HCT116 (cell line): Measurements from ENCODE around the gene DNAJC19. TPM values are rescaled to one million over a fixed set of nuclear protein-coding genes. Genes with fewer than 3 reads are reported as not detected.

ENCODE experiments used
- ATAC-seq: fragments of 200-7000 bp; cut with Tn5 transposase; 2 replicates; pipeline ENCODE4 v1.9.1; 2020; ENCODE audit warnings: mild to moderate bottlenecking, moderate library complexity
- BruUV-seq: library from RNA; stranded (reverse); fragments of 400-500 nt; replicated peaks from 2 replicates; lab custom pipeline; 2021; lab: Mats Ljungman, UMichigan
- CTCF ChIA-PET: fragments of 300-600 bp; sonication (Branson Sonifier 250); formaldehyde crosslinking; loops from one replicate; lab custom pipeline; 2021; ENCODE audit warnings: antibody characterized with exemption; lab: Charles Lee
- POLR2A ChIA-PET: fragments of 300-600, 350-600 bp; sonication (Branson Sonifier 250); formaldehyde crosslinking; loops from one replicate; lab custom pipeline; 2021; ENCODE audit warnings: antibody characterized with exemption; lab: Charles Lee
- RAD21 ChIA-PET, 2 experiments: fragments of 300-600 bp; sonication (Branson Sonifier 250); formaldehyde crosslinking; loops; one replicate each; lab custom pipeline; 2023; ENCODE audit warnings: low total read pairs in 2 of 2; ENCODE audit not compliant: uncharacterized antibody in 2 of 2, unreplicated experiment in 2 of 2, low non-redundant PET in 1 of 2; lab: Charles Lee
- DNase-seq: peaks from one replicate; pipeline ENCODE4 v3.0.0-alpha.2; 2010; ENCODE audit warnings: low read depth, low spot score
- H2AFZ ChIP-seq: fragments of 200-600 bp; shearing (Covaris generic), sonication (generic); 2 replicates; pipeline ENCODE4 v1.6.1; 2017; ENCODE audit warnings: low read depth, mixed run types, mixed read lengths, antibody characterized with exemption, low read length; ENCODE audit not compliant: poor library complexity, severe bottlenecking
- H3K27ac ChIP-seq: 2 replicates; pipeline ENCODE4 v1.5.1; 2012; ENCODE audit warnings: low read depth, low read length
- H3K27me3 ChIP-seq: fragments of 200-600 bp; sonication (generic); 2 replicates; pipeline ENCODE4 v1.6.1; 2016; ENCODE audit warnings: mixed run types, low read length, mixed read lengths; ENCODE audit not compliant: insufficient read depth
- H3K36me3 ChIP-seq, 2 experiments: fragments of 200-500 bp in 1 of 2; fragments of 200-600 bp in 1 of 2; sonication (Bioruptor generic) in 1 of 2; sonication (generic) in 1 of 2; 2 replicates each; pipeline versions ENCODE4 v1.5.1 to v1.6.1; 2014 to 2016; ENCODE audit warnings: low read length in 2 of 2, inconsistent platforms in 1 of 2, mixed read lengths in 1 of 2, mixed run types in 1 of 2; ENCODE audit not compliant: insufficient read depth in 2 of 2, control insufficient read depth in 1 of 2
- H3K4me1 ChIP-seq, 2 experiments: fragments of 200-600 bp in 1 of 2; sonication (generic) in 1 of 2; 2 replicates each; pipeline versions ENCODE4 v1.5.1 to v1.6.1; 2012 to 2017; ENCODE audit warnings: low read length in 2 of 2, inconsistent platforms in 1 of 2, mild to moderate bottlenecking in 1 of 2, mixed read lengths in 1 of 2, mixed run types in 1 of 2, moderate library complexity in 1 of 2; ENCODE audit not compliant: insufficient read depth in 2 of 2, control insufficient read depth in 1 of 2
- H3K4me2 ChIP-seq: fragments of 200-600 bp; sonication (generic); 2 replicates; pipeline ENCODE4 v1.6.1; 2017; ENCODE audit warnings: mixed run types, low read length, mixed read lengths
- H3K4me3 ChIP-seq, 2 experiments: fragments of 200-600 bp in 1 of 2; sonication (generic) in 1 of 2; replicated peaks in 1 of 2; 2 replicates each; pipeline ENCODE4 v1.5.1; 2011 to 2016; ENCODE audit warnings: low read length in 2 of 2, control low read depth in 1 of 2, low read depth in 1 of 2, mild to moderate bottlenecking in 1 of 2, mixed read lengths in 1 of 2, mixed run types in 1 of 2
- H3K79me2 ChIP-seq: fragments of 200-600 bp; sonication (generic); 2 replicates; pipeline ENCODE4 v1.6.1; 2017; ENCODE audit warnings: mild to moderate bottlenecking, mixed run types, low read length, moderate library complexity, mixed read lengths; ENCODE audit not compliant: insufficient read depth
- H3K9ac ChIP-seq: fragments of 200-600 bp; sonication (generic); 2 replicates; pipeline ENCODE4 v1.6.1; 2016; ENCODE audit warnings: low read length, mixed read lengths
- H3K9me2 ChIP-seq: fragments of 200-600 bp; sonication (generic), shearing (Covaris generic); 2 replicates; pipeline ENCODE4 v1.6.1; 2017; ENCODE audit warnings: mixed run types, mild to moderate bottlenecking, moderate library complexity; ENCODE audit not compliant: insufficient read depth
- H3K9me3 ChIP-seq, 2 experiments: fragments of 200-500 bp in 1 of 2; fragments of 200-600 bp in 1 of 2; sonication (Bioruptor generic) in 1 of 2; sonication (generic) in 1 of 2; 2 replicates each; pipeline ENCODE4 v1.6.1; 2014 to 2017; ENCODE audit warnings: low read length in 2 of 2, mixed read lengths in 2 of 2, inconsistent platforms in 1 of 2, low read depth in 1 of 2, mild to moderate bottlenecking in 1 of 2, mixed run types in 1 of 2, moderate library complexity in 1 of 2; ENCODE audit not compliant: control insufficient read depth in 1 of 2, insufficient read depth in 1 of 2
- H4K20me1 ChIP-seq: fragments of 200-600 bp; sonication (generic), shearing (Covaris generic); 2 replicates; pipeline ENCODE4 v1.6.1; 2017; ENCODE audit warnings: mixed run types, mild to moderate bottlenecking, moderate library complexity; ENCODE audit not compliant: insufficient read depth
- CBX3 ChIP-seq: IDR thresholded peaks from 2 replicates; pipeline ENCODE4 v1.6.1; 2012; ENCODE audit warnings: low read depth
- RAD21 ChIP-seq: IDR thresholded peaks from 2 replicates; pipeline ENCODE4 v1.6.1; 2012; ENCODE audit warnings: low read depth, mild to moderate bottlenecking
- SRF ChIP-seq: IDR thresholded peaks from 2 replicates; pipeline ENCODE4 v1.6.1; 2012; ENCODE audit warnings: low read depth
- TCF7L2 ChIP-seq: IDR thresholded peaks from 2 replicates; pipeline ENCODE4 v1.7.0; 2011; ENCODE audit warnings: borderline replicate concordance, inconsistent platforms; ENCODE audit not compliant: insufficient read depth, insufficient read length; ENCODE audit errors: extremely low read depth
- intact Hi-C: fragments of 100-400 bp; cut with micrococcal nuclease; formaldehyde crosslinking; loops from 2 replicates; pipeline ENCODE4 v1.10.0; 2022
- total RNA-seq: library from RNA; stranded (reverse); gene quantifications from one replicate; pipeline ENCODE4 v1.2.1, GENCODE V29; 2021; ENCODE audit not compliant: unreplicated experiment
- TF ChIP-seq, protein P1 (sequence below): IDR thresholded peaks from 2 replicates; pipeline ENCODE4 v1.6.1; 2012; ENCODE audit warnings: low read depth

DNAJC19 gene
- total RNA-seq, 1 experiment from 2014 or later = 61.2 TPM

DNA sequence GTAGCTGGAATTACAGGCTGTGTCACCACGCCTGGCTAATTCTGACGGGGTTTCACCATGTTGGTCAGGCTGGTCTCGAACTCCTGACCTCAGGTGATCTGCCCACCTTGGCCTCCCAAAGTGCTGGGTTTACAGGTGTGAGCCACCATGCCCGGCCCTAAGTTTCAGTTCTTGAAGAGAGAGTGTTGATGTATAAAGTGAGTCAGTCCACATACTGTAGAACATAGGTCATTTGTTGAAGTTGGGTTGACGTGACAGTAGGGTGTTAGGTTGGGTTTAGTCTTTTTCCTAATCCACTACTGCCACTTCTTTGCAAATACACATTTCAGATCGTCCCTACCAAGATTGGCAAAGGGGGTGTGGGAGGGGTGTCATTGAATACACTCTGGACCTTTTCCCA lies 15.2 kb downstream of the DNAJC19 start (continued):
- TF ChIP-seq, protein P1, sequence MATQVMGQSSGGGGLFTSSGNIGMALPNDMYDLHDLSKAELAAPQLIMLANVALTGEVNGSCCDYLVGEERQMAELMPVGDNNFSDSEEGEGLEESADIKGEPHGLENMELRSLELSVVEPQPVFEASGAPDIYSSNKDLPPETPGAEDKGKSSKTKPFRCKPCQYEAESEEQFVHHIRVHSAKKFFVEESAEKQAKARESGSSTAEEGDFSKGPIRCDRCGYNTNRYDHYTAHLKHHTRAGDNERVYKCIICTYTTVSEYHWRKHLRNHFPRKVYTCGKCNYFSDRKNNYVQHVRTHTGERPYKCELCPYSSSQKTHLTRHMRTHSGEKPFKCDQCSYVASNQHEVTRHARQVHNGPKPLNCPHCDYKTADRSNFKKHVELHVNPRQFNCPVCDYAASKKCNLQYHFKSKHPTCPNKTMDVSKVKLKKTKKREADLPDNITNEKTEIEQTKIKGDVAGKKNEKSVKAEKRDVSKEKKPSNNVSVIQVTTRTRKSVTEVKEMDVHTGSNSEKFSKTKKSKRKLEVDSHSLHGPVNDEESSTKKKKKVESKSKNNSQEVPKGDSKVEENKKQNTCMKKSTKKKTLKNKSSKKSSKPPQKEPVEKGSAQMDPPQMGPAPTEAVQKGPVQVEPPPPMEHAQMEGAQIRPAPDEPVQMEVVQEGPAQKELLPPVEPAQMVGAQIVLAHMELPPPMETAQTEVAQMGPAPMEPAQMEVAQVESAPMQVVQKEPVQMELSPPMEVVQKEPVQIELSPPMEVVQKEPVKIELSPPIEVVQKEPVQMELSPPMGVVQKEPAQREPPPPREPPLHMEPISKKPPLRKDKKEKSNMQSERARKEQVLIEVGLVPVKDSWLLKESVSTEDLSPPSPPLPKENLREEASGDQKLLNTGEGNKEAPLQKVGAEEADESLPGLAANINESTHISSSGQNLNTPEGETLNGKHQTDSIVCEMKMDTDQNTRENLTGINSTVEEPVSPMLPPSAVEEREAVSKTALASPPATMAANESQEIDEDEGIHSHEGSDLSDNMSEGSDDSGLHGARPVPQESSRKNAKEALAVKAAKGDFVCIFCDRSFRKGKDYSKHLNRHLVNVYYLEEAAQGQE = no peak
- TF ChIP-seq SRF (no peak), TCF7L2 (no peak), CBX3 (no peak)
- TF ChIP-seq, all 23 proteins: peak for 0

GRCh38 chr3:180973543-180973942 lies 16.0 kb downstream of the DNAJC19 start:
- peaks cover 37% of the 10 kb centered on the region for H3K79me2 ChIP-seq
- CTCF ChIA-PET = no interaction called here
- RAD21 ChIA-PET = no interaction called here
- no TSS peak for BruUV-seq
- no peak overlapping the region for H3K4me3 ChIP-seq
- no peak for ATAC-seq
- H3K4me2 ChIP-seq = no peak overlapping the region
- no peaks in the 10 kb centered on the region for H3K4me1 ChIP-seq
- peaks cover 19 to 30% of the 10 kb centered on the region in 2 experiments; a peak in 3 of 4 replicates for H3K36me3 ChIP-seq
- TF ChIP-seq RAD21 = no peak
- no peak overlapping the region for H3K27ac ChIP-seq
- H4K20me1 ChIP-seq = peaks cover 10% of the 10 kb centered on the region
- no peaks in the 10 kb centered on the region for H3K9me3 ChIP-seq
- H3K9ac ChIP-seq = no peak overlapping the region
- no peaks in the 10 kb centered on the region for H3K27me3 ChIP-seq
- no peak overlapping the region for H2AFZ ChIP-seq
- no peaks in the 10 kb centered on the region for H3K9me2 ChIP-seq
- no peak for DNase-seq
- intact Hi-C loops = no loop called here
- POLR2A ChIA-PET = no interaction called here
